Esophagus muscularis mucosa (tissue), 4 donors: Measurements from ENCODE around the gene HOXA2. TPM values are rescaled to one million over a fixed set of nuclear protein-coding genes. Genes with fewer than 3 reads are reported as not detected.

Source experiments
- DNase-seq: peaks from one replicate; pipeline ENCODE4 v3.0.0-alpha.2; 2017; ENCODE audit errors: extremely low spot score
- H3K27ac ChIP-seq, 4 donors: fragments of 200-600 bp; sonication (generic); replicated peaks in 1 of 4; 1 replicate in 3 of 4; 2 replicates in 1 of 4; pipeline ENCODE4 v1.5.1; 2016 to 2019; ENCODE audit warnings: mild to moderate bottlenecking in 1 of 4
- H3K27me3 ChIP-seq, 4 donors: fragments of 200-600 bp; sonication (generic); one replicate each; pipeline versions ENCODE4 v1.5.1 to v1.6.0; 2016 to 2019
- H3K36me3 ChIP-seq, 4 donors: fragments of 200-600 bp; sonication (generic); one replicate each; pipeline ENCODE4 v1.5.1; 2016 to 2019
- H3K4me1 ChIP-seq, 4 donors: fragments of 200-600 bp; sonication (generic); one replicate each; pipeline ENCODE4 v1.5.1; 2016 to 2019
- H3K4me3 ChIP-seq, 4 donors: fragments of 200-600 bp; sonication (generic); 1 replicate in 2 of 4; 2 replicates in 2 of 4; pipeline ENCODE4 v1.5.1; 2016 to 2019; ENCODE audit warnings: mild to moderate bottlenecking in 4 of 4, moderate library complexity in 1 of 4
- H3K9me3 ChIP-seq, 4 donors: fragments of 200-600 bp; sonication (generic); 1 replicate in 3 of 4; 2 replicates in 1 of 4; pipeline ENCODE4 v1.5.1; 2016 to 2019
- EP300 ChIP-seq: sonication (generic); formaldehyde crosslinking; IDR thresholded peaks from one replicate; pipeline ENCODE4 v1.6.1; 2017; ENCODE audit warnings: antibody characterized with exemption
- POLR2A ChIP-seq: fragments of 450-650 bp; IDR thresholded peaks from one replicate; pipeline ENCODE4 v1.6.1; 2017; ENCODE audit warnings: antibody characterized with exemption, moderate library complexity, mild to moderate bottlenecking, low read depth
- POLR2AphosphoS5 ChIP-seq, 2 donors: sonication (generic); formaldehyde crosslinking; IDR thresholded peaks; one replicate each; pipeline ENCODE4 v1.6.1; 2017; ENCODE audit warnings: antibody characterized with exemption in 2 of 2
- WGBS: methylation state at CpG from one replicate; pipeline ENCODE4 v1.1.5; 2018; 5-methylcytosine and 5-hydroxymethylcytosine counted together
- intact Hi-C: fragments of 100-400 bp; cut with DNase I; formaldehyde crosslinking; loops from one replicate; pipeline ENCODE4 v1.15.1; 2023
- total RNA-seq, 4 donors: library from RNA; depleted of rRNA; stranded (reverse); fragments of >200 nt; gene quantifications; one replicate each; pipeline versions ENCODE4 v1.1.0 to v1.2.1, GENCODE V29; 2016
- TF ChIP-seq, protein P1 (sequence below), 3 experiments: fragments of 200-600 bp in 2 of 3; fragments of 450-650 bp in 1 of 3; sonication (generic) in 2 of 3; IDR thresholded peaks; one replicate each; pipeline ENCODE4 v1.5.1; 2017 to 2019; ENCODE audit warnings: antibody characterized with exemption in 3 of 3, mild to moderate bottlenecking in 2 of 3, moderate library complexity in 1 of 3

Gene HOXA2
- total RNA-seq, 4 donors from 2014 or later = 3.3 to 5.4 (median 4.4) TPM

- peak overlapping the region; percentile 96 to 100 (median 99) for H3K27ac ChIP-seq
- H3K9me3 ChIP-seq = no peaks in the 10 kb centered on the region
- H3K4me3 ChIP-seq = peak overlapping the region; percentile 68 to 88 (median 77)
- no peaks in the 10 kb centered on the region for H3K36me3 ChIP-seq
- no peak for TF ChIP-seq POLR2A
- peak; percentile 34 to 66 for TF ChIP-seq POLR2AphosphoS5 (IDR thresholded peaks at IDR 0.05)
- 21% methylated on average over 14 of the region's 26 CpGs for WGBS
- no peaks in the 10 kb centered on the region for H3K27me3 ChIP-seq
- no peak for DNase-seq
- intact Hi-C loops = no loop called here
- H3K4me1 ChIP-seq = peaks cover 26 to 66% (median 63%) of the 10 kb centered on the region in 4 donors
Measured at GRCh38 chr7:27113991-27114769, 11.7 kb upstream of the HOXA2 start.

DNA sequence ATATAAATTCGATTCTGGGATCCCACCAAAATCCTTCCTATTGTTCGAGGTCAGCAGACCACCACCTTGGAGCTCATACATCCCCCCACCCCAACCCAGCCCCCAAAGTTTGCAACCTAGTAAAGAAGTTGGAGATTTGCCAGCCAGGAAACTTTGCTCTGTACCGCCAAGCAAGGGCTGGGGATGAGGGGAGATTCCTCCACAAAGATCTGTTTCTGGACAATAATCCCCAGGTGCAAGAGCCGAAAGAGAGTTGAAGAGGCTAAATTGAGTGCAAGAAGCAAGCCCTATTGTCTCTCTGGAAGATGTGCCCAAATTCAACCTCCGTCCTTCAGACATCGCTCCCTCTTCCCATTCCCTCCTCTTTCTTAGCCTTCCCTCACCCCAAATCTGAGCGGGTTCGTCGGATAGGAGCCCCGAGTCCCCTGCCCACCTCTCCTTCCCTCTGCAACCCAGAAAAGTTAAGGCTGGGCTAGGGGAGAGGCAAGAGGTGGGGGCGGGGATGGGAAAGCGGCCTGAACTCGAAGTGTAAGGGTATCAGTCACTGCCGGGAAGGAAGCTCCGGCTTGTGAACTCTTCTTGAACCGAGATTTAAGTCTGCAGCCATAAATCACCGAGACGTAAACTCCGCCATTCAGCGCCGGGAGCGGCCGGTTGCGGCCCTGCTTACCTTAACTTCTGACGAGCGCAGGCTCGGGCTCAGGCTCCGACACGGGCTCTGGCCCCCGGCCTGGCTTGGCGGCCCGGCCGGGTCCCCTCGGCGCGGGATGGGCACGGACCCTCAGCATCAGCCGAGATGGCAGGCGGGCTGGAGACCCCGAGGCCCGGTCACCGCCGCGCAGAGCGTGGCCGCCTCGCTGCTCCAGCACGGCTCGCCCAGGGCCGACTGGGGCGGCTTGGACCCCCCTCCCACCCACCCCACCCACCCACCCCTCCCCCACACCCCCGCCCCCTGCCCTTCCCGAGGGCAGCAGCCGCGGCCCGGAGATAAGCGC lies 10.8 kb upstream of the HOXA2 start:
- peak overlapping the region; percentile 68 to 88 (median 77) for H3K4me3 ChIP-seq
- H3K27ac ChIP-seq = peak overlapping the region; percentile 96 to 100 (median 99)
- H3K36me3 ChIP-seq = no peaks in the 10 kb centered on the region
- TF ChIP-seq, protein P1, sequence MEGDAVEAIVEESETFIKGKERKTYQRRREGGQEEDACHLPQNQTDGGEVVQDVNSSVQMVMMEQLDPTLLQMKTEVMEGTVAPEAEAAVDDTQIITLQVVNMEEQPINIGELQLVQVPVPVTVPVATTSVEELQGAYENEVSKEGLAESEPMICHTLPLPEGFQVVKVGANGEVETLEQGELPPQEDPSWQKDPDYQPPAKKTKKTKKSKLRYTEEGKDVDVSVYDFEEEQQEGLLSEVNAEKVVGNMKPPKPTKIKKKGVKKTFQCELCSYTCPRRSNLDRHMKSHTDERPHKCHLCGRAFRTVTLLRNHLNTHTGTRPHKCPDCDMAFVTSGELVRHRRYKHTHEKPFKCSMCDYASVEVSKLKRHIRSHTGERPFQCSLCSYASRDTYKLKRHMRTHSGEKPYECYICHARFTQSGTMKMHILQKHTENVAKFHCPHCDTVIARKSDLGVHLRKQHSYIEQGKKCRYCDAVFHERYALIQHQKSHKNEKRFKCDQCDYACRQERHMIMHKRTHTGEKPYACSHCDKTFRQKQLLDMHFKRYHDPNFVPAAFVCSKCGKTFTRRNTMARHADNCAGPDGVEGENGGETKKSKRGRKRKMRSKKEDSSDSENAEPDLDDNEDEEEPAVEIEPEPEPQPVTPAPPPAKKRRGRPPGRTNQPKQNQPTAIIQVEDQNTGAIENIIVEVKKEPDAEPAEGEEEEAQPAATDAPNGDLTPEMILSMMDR (IDR thresholded peaks at IDR 0.05) = no peak
- TF ChIP-seq POLR2AphosphoS5 (IDR thresholded peaks at IDR 0.05) (peak; percentile 81 to 86), EP300 (peak; percentile 61), POLR2A (no peak)
- no peaks in the 10 kb centered on the region for H3K9me3 ChIP-seq
- intact Hi-C loops = no loop called here
- no peaks in the 10 kb centered on the region for H3K27me3 ChIP-seq
- WGBS = 26% methylated on average over 32 of the region's 57 CpGs
- no peak for DNase-seq
- peaks cover 33 to 66% (median 63%) of the 10 kb centered on the region in 4 donors for H3K4me1 ChIP-seq

DNA sequence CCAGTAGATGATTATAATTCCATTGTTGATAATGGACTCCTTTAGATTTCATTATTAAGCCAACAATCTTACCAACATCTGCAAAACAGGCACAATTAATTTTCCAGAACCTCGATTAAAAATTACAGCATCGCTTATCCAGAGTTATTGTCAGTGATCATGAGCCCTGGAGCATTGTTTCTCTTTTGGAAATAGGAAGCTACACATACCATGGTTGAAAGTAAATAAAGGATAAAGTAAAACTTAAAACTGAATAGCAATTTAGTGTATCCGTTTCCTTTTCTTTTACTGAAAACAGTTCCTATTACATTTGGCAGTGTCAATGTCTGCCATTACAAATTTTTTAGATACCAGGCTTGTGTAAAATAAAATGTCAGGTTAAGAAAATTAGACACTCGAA lies 9.9 kb upstream of the HOXA2 start:
- Histone ChIP-seq H3K9me3 (no peaks in the 10 kb centered on the region), H3K4me3 (peak overlapping the region; percentile 68 to 88 (median 77)), H3K4me1 (peaks cover 30 to 70% (median 59%) of the 10 kb centered on the region in 4 donors), H3K27ac (peak overlapping the region; percentile 96 to 100 (median 99)), H3K27me3 (no peaks in the 10 kb centered on the region), H3K36me3 (no peaks in the 10 kb centered on the region)
- TF ChIP-seq POLR2AphosphoS5 (IDR thresholded peaks at IDR 0.05) (no peak), POLR2A (no peak), EP300 (no peak)
- TF ChIP-seq, protein P1 (IDR thresholded peaks at IDR 0.05) = no peak
- intact Hi-C loops = no loop called here
- 11% methylated on average over 4 of the region's 4 CpGs for WGBS
- DNase-seq = no peak

DNA sequence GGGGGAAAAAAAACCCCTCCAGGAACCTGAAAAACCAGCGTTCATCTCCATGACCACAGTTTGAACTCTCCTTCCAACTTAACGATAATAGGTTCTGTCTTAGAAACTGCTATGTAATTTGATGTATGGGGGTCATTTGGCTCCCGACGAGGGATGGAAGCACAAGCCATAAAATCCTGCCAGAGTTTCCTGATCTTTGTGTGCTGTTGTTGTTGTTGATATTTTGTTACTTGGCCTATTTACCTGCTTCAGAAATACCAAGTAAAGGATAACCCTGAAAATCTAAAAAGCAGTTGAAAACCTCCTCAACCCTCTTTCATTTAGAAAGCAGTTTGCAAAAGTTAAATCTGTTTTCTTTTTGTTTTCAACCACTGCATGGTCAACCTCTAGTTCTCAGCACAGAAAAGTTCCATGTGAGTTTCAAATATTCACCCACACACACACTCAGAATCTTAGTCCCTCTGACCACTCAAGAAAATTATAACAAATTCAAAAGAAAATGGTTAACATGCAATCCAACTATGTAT lies 9.3 kb upstream of the HOXA2 start:
- Histone ChIP-seq H3K27me3 (no peaks in the 10 kb centered on the region), H3K9me3 (no peaks in the 10 kb centered on the region), H3K27ac (peak overlapping the region; percentile 96 to 100 (median 99)), H3K4me3 (peak overlapping the region; percentile 68 to 88 (median 77)), H3K36me3 (no peaks in the 10 kb centered on the region), H3K4me1 (peaks cover 34 to 74% (median 59%) of the 10 kb centered on the region in 4 donors)
- 17% methylated on average over 4 of the region's 4 CpGs for WGBS
- DNase-seq = no peak
- intact Hi-C loops = no loop called here
- TF ChIP-seq EP300 = no peak
- TF ChIP-seq POLR2AphosphoS5 (IDR thresholded peaks at IDR 0.05) = no peak
- TF ChIP-seq, protein P1 (IDR thresholded peaks at IDR 0.05) = no peak
- TF ChIP-seq POLR2A = no peak
